Measurements from ENCODE around the gene NFIB. TPM values are rescaled to one million over a fixed set of nuclear protein-coding genes. Genes with fewer than 3 reads are reported as not detected.
A peak's percentile ranks its signal among the peaks of the same experiment; 100 is the strongest.

Gene NFIB
- total and polyA plus RNA-seq, 2 of the 13 experiments (the other 11 are each of a cell fraction or from before 2014, with no cell fraction given) = 0.98 to 4.6 TPM

DNA sequence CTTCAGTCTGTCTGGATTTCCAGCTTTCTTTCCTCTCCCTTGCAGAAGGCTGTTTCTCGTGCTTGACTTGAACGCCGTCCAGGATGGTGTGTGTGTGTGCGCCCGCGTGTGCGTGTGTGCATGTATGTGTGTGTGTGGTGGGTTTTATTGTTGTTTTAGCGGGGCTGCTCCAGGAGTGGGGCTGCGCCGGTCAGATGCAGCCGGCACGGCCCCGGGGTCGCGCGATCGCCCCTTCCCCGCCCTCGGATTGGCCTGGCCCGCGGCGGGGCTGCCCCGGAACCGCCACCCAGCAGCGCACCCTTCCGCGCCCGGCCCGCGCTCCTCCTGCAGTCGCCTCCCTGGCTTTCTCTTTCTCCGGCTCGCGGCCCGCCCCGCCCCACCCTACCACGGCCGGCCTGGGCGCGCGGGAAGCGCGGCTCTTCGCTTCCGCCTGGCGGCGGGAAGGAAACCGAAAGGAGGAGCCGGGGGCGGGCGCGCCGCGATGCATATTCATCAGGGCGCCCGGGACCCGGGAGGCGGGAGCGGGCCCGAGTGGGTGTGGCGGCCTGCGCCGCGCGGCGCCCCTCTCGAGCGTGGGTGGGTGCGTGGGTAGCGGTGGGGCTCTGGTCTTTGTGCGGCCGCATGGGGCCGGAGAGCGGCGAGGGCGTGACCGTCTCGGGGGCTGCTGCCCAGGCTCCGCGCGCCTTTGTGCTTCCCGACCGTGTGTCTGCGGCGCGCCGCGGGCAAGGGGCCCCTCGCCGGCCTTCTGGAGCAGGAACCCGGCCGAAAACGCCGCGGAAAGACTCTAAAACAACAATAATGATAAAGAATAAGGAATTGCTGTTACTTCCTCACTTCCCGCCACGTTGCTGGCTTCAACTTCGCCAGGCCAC lies 8.5 kb upstream of the NFIB start (continued):
- no peak for TF ChIP-seq ATF7 (IDR thresholded peaks at IDR 0.05)
- TF ChIP-seq ATF7 (CRISPR knock-in tag; IDR thresholded peaks at IDR 0.05) = peak; percentile 20; the same call in 1 of the 2 replicates
- TF ChIP-seq, protein P1, sequence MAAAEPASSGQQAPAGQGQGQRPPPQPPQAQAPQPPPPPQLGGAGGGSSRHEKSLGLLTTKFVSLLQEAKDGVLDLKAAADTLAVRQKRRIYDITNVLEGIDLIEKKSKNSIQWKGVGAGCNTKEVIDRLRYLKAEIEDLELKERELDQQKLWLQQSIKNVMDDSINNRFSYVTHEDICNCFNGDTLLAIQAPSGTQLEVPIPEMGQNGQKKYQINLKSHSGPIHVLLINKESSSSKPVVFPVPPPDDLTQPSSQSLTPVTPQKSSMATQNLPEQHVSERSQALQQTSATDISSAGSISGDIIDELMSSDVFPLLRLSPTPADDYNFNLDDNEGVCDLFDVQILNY (CRISPR knock-in tag; conservative IDR thresholded peaks at IDR 0.05) = peak; percentile 90
- peak; percentile 32; the same call in 1 of the 2 replicates for TF ChIP-seq ZSCAN20 (CRISPR knock-in tag; IDR thresholded peaks at IDR 0.05; ENCODE audit: borderline replicate concordance)
- no peak for TF ChIP-seq ZNF234 (CRISPR knock-in tag; conservative IDR thresholded peaks at IDR 0.05)
- TF ChIP-seq, protein P2, sequence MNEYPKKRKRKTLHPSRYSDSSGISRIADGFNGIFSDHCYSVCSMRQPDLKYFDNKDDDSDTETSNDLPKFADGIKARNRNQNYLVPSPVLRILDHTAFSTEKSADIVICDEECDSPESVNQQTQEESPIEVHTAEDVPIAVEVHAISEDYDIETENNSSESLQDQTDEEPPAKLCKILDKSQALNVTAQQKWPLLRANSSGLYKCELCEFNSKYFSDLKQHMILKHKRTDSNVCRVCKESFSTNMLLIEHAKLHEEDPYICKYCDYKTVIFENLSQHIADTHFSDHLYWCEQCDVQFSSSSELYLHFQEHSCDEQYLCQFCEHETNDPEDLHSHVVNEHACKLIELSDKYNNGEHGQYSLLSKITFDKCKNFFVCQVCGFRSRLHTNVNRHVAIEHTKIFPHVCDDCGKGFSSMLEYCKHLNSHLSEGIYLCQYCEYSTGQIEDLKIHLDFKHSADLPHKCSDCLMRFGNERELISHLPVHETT (CRISPR knock-in tag; conservative IDR thresholded peaks at IDR 0.05) = 0 out of 2 replicates have a peak, but pooled peaks have one; percentile 43
- TF ChIP-seq, protein P3, sequence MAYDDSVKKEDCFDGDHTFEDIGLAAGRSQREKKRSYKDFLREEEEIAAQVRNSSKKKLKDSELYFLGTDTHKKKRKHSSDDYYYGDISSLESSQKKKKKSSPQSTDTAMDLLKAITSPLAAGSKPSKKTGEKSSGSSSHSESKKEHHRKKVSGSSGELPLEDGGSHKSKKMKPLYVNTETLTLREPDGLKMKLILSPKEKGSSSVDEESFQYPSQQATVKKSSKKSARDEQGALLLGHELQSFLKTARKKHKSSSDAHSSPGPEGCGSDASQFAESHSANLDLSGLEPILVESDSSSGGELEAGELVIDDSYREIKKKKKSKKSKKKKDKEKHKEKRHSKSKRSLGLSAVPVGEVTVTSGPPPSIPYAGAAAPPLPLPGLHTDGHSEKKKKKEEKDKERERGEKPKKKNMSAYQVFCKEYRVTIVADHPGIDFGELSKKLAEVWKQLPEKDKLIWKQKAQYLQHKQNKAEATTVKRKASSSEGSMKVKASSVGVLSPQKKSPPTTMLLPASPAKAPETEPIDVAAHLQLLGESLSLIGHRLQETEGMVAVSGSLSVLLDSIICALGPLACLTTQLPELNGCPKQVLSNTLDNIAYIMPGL (CRISPR knock-in tag; IDR thresholded peaks at IDR 0.05; ENCODE audit: borderline replicate concordance in 1 of 2, low read depth in 1 of 2) = peak; percentile 27 to 71; a peak in 1 of 4 replicates
- TF ChIP-seq, protein P4, sequence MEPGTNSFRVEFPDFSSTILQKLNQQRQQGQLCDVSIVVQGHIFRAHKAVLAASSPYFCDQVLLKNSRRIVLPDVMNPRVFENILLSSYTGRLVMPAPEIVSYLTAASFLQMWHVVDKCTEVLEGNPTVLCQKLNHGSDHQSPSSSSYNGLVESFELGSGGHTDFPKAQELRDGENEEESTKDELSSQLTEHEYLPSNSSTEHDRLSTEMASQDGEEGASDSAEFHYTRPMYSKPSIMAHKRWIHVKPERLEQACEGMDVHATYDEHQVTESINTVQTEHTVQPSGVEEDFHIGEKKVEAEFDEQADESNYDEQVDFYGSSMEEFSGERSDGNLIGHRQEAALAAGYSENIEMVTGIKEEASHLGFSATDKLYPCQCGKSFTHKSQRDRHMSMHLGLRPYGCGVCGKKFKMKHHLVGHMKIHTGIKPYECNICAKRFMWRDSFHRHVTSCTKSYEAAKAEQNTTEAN (CRISPR knock-in tag; conservative IDR thresholded peaks at IDR 0.05) = 0 out of 2 replicates have a peak, but pooled peaks have one; percentile 36
- TF ChIP-seq ZNF703 (CRISPR knock-in tag; IDR thresholded peaks at IDR 0.05; ENCODE audit: borderline replicate concordance) = peak; percentile 13; the same call in 1 of the 2 replicates
- peak; percentile 21; the same call in 1 of the 2 replicates for TF ChIP-seq TARDBP (CRISPR knock-in tag; IDR thresholded peaks at IDR 0.05)
- TF ChIP-seq, protein P5, sequence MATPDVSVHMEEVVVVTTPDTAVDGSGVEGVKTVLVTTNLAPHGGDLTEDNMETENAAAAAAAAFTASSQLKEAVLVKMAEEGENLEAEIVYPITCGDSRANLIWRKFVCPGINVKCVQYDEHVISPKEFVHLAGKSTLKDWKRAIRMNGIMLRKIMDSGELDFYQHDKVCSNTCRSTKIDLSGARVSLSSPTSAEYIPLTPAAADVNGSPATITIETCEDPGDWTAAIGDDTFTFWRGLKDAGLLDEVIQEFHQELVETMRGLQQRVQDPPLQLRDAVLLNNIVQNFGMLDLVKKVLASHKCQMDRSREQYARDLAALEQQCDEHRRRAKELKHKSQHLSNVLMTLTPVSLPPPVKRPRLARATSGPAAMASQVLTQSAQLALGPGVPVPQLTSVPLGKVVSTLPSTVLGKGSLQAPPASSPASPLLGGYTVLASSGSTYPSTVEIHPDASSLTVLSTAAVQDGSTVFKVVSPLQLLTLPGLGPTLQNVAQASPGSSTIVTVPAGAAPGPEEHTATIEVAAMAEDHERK (CRISPR knock-in tag; IDR thresholded peaks at IDR 0.05; ENCODE audit: low read depth) = 0 out of 2 replicates have a peak, but pooled peaks have one; percentile 30
- TF ChIP-seq, protein P6, sequence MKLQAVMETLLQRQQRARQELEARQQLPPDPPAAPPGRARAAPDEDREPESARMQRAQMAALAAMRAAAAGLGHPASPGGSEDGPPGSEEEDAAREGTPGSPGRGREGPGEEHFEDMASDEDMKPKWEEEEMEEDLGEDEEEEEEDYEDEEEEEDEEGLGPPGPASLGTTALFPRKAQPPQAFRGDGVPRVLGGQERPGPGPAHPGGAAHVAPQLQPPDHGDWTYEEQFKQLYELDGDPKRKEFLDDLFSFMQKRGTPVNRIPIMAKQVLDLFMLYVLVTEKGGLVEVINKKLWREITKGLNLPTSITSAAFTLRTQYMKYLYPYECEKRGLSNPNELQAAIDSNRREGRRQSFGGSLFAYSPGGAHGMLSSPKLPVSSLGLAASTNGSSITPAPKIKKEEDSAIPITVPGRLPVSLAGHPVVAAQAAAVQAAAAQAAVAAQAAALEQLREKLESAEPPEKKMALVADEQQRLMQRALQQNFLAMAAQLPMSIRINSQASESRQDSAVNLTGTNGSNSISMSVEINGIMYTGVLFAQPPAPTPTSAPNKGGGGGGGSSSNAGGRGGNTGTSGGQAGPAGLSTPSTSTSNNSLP (IDR thresholded peaks at IDR 0.05; ENCODE audit: low read depth, low read length) = no peak
- 0 out of 2 replicates have a peak, but pooled peaks have one; percentile 44 for TF ChIP-seq ZBTB4 (CRISPR knock-in tag; IDR thresholded peaks at IDR 0.05; ENCODE audit: borderline replicate concordance)
- peak; percentile 79; the same call in 1 of the 2 replicates for TF ChIP-seq KMT2A (CRISPR knock-in tag; IDR thresholded peaks at IDR 0.05)

Measured in HepG2 (cell line).